ENCODE measurements around the gene FAM3C.

- TF ChIP-seq, protein P1, sequence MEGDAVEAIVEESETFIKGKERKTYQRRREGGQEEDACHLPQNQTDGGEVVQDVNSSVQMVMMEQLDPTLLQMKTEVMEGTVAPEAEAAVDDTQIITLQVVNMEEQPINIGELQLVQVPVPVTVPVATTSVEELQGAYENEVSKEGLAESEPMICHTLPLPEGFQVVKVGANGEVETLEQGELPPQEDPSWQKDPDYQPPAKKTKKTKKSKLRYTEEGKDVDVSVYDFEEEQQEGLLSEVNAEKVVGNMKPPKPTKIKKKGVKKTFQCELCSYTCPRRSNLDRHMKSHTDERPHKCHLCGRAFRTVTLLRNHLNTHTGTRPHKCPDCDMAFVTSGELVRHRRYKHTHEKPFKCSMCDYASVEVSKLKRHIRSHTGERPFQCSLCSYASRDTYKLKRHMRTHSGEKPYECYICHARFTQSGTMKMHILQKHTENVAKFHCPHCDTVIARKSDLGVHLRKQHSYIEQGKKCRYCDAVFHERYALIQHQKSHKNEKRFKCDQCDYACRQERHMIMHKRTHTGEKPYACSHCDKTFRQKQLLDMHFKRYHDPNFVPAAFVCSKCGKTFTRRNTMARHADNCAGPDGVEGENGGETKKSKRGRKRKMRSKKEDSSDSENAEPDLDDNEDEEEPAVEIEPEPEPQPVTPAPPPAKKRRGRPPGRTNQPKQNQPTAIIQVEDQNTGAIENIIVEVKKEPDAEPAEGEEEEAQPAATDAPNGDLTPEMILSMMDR (conservative IDR thresholded peaks at IDR 0.05; ENCODE audit: low read depth, low read length) = no peak
- TF ChIP-seq FOS (IDR thresholded peaks at IDR 0.05; ENCODE audit: low read depth, low read length) (no peak), MAFK (IDR thresholded peaks at IDR 0.05; ENCODE audit: low read depth, low read length) (no peak), RAD21 (IDR thresholded peaks at IDR 0.05; ENCODE audit: low read length) (no peak), CEBPB (IDR thresholded peaks at IDR 0.05; ENCODE audit: low read depth, low read length) (no peak), POLR2A (IDR thresholded peaks at IDR 0.05; ENCODE audit: low read depth, low read length) (no peak)
Observed at GRCh38 chr7:121334875-121335648, 61.0 kb downstream of the FAM3C start.

Measured in IMR-90 (cell line).